ENCODE data around the gene IGFBP5. TPM values are rescaled to one million over a fixed set of nuclear protein-coding genes. Genes with fewer than 3 reads are reported as not detected.

Gene IGFBP5
- total and polyA plus RNA-seq, 2 donors (not counting 1 experiment from before 2014, with no cell fraction given) = not detected

DNA sequence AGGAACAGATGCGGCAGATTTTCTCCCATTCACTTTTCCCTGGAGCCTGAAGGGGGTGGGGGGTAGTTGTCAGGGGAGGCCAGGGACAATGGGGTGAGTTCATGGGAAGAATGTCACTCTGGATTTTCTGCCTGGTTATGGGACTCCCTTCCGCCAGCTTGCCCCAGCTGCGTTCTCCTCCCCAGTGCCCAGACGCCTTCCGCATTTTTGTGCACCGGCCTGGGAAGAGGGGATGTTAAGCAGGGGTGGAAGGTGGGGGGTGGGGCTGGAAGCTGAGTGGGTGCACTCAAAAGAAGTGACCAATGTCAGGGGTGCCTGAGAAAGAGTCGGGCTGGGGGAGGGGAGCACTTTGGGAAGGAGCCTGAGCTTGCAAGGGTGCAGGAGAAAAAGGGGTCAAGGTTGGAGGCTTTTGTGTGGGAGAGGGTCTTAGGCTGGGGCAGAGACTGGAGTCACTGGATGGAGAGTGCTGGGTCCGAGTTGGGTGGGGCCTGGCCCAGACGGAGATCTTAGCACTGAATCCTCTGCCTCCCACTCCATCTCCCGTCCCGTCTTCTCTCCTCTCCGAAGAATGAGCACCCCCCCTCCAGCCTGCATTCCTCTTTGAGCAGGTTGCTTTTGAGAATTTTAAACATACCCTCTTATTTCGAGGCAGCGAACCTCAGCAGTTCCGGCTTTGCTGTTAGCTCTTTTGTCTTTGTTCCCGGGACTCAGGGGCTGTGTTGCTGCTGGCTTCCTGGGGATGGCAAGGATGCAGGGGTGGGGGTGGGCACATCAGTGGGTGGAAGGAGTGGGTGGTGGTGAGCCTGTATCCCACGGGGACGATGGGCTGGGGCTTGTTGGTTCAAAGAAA, 59.4 kb downstream of the IGFBP5 start:
- Histone ChIP-seq H4K20me1 (ENCODE audit: control insufficient read depth, insufficient read depth, low read length, poor library complexity, severe bottlenecking) (no peaks in the 10 kb centered on the region), H3K79me2 (ENCODE audit: control insufficient read depth, insufficient read depth, low read length) (no peaks in the 10 kb centered on the region), H3K27me3 (replicated peaks in 1 of 4; ENCODE audit: control extremely low read depth in 1 of 4, control insufficient read depth in 3 of 4, insufficient read depth in 4 of 4, low read length in 3 of 4) (peaks cover 0 to 52% (median 26%) of the 10 kb centered on the region in 4 experiments), H3K4me1 (ENCODE audit: control insufficient read depth in 2 of 2, insufficient read depth in 2 of 2, low read length in 2 of 2) (peaks cover 14 to 17% of the 10 kb centered on the region in 2 donors), H3K4me3 (ENCODE audit: control extremely low read depth in 1 of 5, extremely low read depth in 1 of 5, insufficient read depth in 1 of 5, low read depth in 2 of 5, low read length in 4 of 5) (no peak overlapping the region), H3K9ac (ENCODE audit: low read length) (no peak overlapping the region), H3K9me3 (ENCODE audit: control extremely low read depth in 1 of 3, control insufficient read depth in 2 of 3, insufficient read depth in 1 of 3, low read length in 2 of 3) (peaks cover 0 to 3% (median 0%) of the 10 kb centered on the region in 3 donors), H2AFZ (ENCODE audit: insufficient read depth, low read depth, low read length, poor library complexity, severe bottlenecking) (no peak overlapping the region), H3K27ac (ENCODE audit: low read length in 2 of 2) (no peak overlapping the region), H3K36me3 (replicated peaks in 1 of 2; ENCODE audit: control extremely low read depth in 1 of 2, control insufficient read depth in 1 of 2, extremely low read depth in 1 of 2, insufficient read depth in 2 of 2, low read length in 1 of 2) (no peaks in the 10 kb centered on the region), H3K4me2 (replicated peaks; ENCODE audit: low read depth, low read length, poor library complexity, severe bottlenecking) (no peak overlapping the region)
- H3K4me3 Mint-ChIP-seq = no peak overlapping the region
- H3K4me1 Mint-ChIP-seq = peaks cover 28% of the 10 kb centered on the region
- ATAC-seq (ENCODE audit: low read depth) (no peak), DNase-seq (no peak)
- 56% methylated on average over 16 of the region's 18 CpGs for WGBS (ENCODE audit: insufficient coverage)
- H3K9me3 Mint-ChIP-seq (ENCODE audit: insufficient read depth) = no peaks in the 10 kb centered on the region
- intact Hi-C loops (cut with micrococcal nuclease) = no loop called here
- CTCF ChIA-PET = interaction anchor here (0.7 kb wide), 1 partner anchor 116 kb away, joined by 3 read pairs; no protein-coding TSS in a partner anchor
- POLR2A ChIA-PET = no interaction called here
- peaks cover 65% of the 10 kb centered on the region for H3K27me3 Mint-ChIP-seq
- no peak for TF ChIP-seq EZH2 (IDR thresholded peaks at IDR 0.05; ENCODE audit: borderline replicate concordance, insufficient read depth, low read depth, low read length, poor library complexity, severe bottlenecking)
- TF ChIP-seq, protein P1, sequence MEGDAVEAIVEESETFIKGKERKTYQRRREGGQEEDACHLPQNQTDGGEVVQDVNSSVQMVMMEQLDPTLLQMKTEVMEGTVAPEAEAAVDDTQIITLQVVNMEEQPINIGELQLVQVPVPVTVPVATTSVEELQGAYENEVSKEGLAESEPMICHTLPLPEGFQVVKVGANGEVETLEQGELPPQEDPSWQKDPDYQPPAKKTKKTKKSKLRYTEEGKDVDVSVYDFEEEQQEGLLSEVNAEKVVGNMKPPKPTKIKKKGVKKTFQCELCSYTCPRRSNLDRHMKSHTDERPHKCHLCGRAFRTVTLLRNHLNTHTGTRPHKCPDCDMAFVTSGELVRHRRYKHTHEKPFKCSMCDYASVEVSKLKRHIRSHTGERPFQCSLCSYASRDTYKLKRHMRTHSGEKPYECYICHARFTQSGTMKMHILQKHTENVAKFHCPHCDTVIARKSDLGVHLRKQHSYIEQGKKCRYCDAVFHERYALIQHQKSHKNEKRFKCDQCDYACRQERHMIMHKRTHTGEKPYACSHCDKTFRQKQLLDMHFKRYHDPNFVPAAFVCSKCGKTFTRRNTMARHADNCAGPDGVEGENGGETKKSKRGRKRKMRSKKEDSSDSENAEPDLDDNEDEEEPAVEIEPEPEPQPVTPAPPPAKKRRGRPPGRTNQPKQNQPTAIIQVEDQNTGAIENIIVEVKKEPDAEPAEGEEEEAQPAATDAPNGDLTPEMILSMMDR (IDR thresholded peaks at IDR 0.05) = no peak
- H3K27ac Mint-ChIP-seq = no peak overlapping the region

- Histone ChIP-seq H2AFZ (ENCODE audit: insufficient read depth, low read depth, low read length, poor library complexity, severe bottlenecking) (no peak overlapping the region), H3K4me2 (replicated peaks; ENCODE audit: low read depth, low read length, poor library complexity, severe bottlenecking) (no peak overlapping the region), H4K20me1 (ENCODE audit: control insufficient read depth, insufficient read depth, low read length, poor library complexity, severe bottlenecking) (no peaks in the 10 kb centered on the region), H3K4me3 (ENCODE audit: control extremely low read depth in 1 of 5, extremely low read depth in 1 of 5, insufficient read depth in 1 of 5, low read depth in 2 of 5, low read length in 4 of 5) (no peak overlapping the region), H3K9me3 (ENCODE audit: control extremely low read depth in 1 of 3, control insufficient read depth in 2 of 3, insufficient read depth in 1 of 3, low read length in 2 of 3) (peaks cover 0 to 3% (median 0%) of the 10 kb centered on the region in 3 donors), H3K79me2 (ENCODE audit: control insufficient read depth, insufficient read depth, low read length) (no peaks in the 10 kb centered on the region), H3K27ac (ENCODE audit: low read length in 2 of 2) (no peak overlapping the region), H3K9ac (ENCODE audit: low read length) (no peak overlapping the region), H3K27me3 (replicated peaks in 1 of 4; ENCODE audit: control extremely low read depth in 1 of 4, control insufficient read depth in 3 of 4, insufficient read depth in 4 of 4, low read length in 3 of 4) (peaks cover 0 to 49% (median 26%) of the 10 kb centered on the region in 4 experiments), H3K4me1 (ENCODE audit: control insufficient read depth in 2 of 2, insufficient read depth in 2 of 2, low read length in 2 of 2) (peaks cover 14 to 17% of the 10 kb centered on the region in 2 donors), H3K36me3 (replicated peaks in 1 of 2; ENCODE audit: control extremely low read depth in 1 of 2, control insufficient read depth in 1 of 2, extremely low read depth in 1 of 2, insufficient read depth in 2 of 2, low read length in 1 of 2) (no peaks in the 10 kb centered on the region)
- ChIA-PET CTCF (interaction anchor here (0.7 kb wide), 1 partner anchor 115 kb away, joined by 3 read pairs; no protein-coding TSS in a partner anchor), POLR2A (no interaction called here)
- TF ChIP-seq EZH2 (IDR thresholded peaks at IDR 0.05; ENCODE audit: borderline replicate concordance, insufficient read depth, low read depth, low read length, poor library complexity, severe bottlenecking) = no peak
- TF ChIP-seq, protein P1 (IDR thresholded peaks at IDR 0.05) = no peak
- H3K9me3 Mint-ChIP-seq (ENCODE audit: insufficient read depth) = no peaks in the 10 kb centered on the region
- WGBS (ENCODE audit: insufficient coverage) = 0% methylated on average over 4 of the region's 7 CpGs
- peaks cover 28% of the 10 kb centered on the region for H3K4me1 Mint-ChIP-seq
- H3K4me3 Mint-ChIP-seq = no peak overlapping the region
- H3K27me3 Mint-ChIP-seq = peaks cover 73% of the 10 kb centered on the region
- DNase-seq (no peak), ATAC-seq (ENCODE audit: low read depth) (no peak)
- no peak overlapping the region for H3K27ac Mint-ChIP-seq
- intact Hi-C loops (cut with micrococcal nuclease) = no loop called here
Measured at GRCh38 chr2:216635171-216635570, 60.2 kb downstream of the IGFBP5 start.

Data from B cell (primary cell).